ENCODE measurements around the gene GULP1. TPM values are rescaled to one million over a fixed set of nuclear protein-coding genes. Genes with fewer than 3 reads are reported as not detected.
"Not testable (repeated sequence)": the region's sequence is repeated elsewhere in the genome, so short reads cannot be mapped to it uniquely, and the experiment has no call there.

Gene GULP1
- total and polyA plus RNA-seq, 4 donors: 25.3 to 78.2 (median 48.2) TPM

DNA sequence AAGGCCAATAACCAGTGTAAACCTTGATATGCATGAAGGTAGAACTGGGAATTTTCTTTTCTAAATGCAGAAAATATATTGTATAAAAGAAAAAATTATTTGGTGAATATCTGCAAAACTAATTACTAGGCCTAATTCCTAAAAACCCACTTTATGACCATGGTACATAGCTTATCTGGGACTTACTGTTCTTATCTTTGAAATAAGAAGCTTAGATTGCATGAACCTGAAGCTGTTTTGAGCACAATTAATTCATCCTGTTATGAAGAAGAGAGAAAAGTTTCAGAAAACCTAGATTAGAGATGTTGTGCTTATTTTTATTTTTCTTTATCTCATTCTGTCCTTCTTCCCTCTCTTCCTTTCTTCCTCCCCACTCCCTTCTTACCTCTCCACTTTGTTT lies 235.0 kb downstream of the GULP1 start:
- Histone ChIP-seq H3K9me3 (ENCODE audit: control insufficient read depth, insufficient read depth, low read length) (no peaks in the 10 kb centered on the region), H3K36me3 (ENCODE audit: control insufficient read depth, insufficient read depth, low read length) (no peaks in the 10 kb centered on the region), H3K27me3 (ENCODE audit: control insufficient read depth, insufficient read depth, low read length) (no peaks in the 10 kb centered on the region), H3K4me1 (ENCODE audit: control insufficient read depth, insufficient read depth, low read length) (no peaks in the 10 kb centered on the region), H3K27ac (ENCODE audit: low read depth, low read length) (peak overlapping the region; percentile 58), H3K4me3 (ENCODE audit: low read depth, low read length) (no peak overlapping the region)
- no peak for DNase-seq (ENCODE audit: low read depth in 4 of 6, low spot score in 6 of 6)

DNA sequence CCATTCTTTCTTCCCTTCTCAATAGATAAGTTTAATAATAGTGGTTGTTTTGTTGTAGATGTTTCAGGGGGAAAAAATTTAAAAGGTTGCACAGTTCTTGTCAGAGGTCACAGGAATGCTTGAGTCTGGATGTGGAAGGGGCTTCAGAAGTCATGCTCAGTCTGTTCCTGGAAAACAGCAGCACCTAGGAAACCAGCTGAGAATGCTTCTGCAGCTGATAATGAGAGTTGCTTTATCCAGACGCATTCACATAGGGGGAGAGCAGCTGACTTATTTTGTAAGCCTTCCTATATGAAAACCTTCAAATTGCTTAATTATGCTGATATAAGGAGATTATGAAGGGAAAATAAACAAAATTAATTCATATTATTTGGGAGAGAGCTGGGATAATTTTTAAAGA lies 235.5 kb downstream of the GULP1 start:
- no CpG with 5 or more reads among the region's 1 CpG for WGBS (ENCODE audit: insufficient coverage)
- Histone ChIP-seq H3K9me3 (ENCODE audit: control insufficient read depth, insufficient read depth, low read length) (no peaks in the 10 kb centered on the region), H3K27me3 (ENCODE audit: control insufficient read depth, insufficient read depth, low read length) (no peaks in the 10 kb centered on the region), H3K36me3 (ENCODE audit: control insufficient read depth, insufficient read depth, low read length) (no peaks in the 10 kb centered on the region), H3K4me3 (ENCODE audit: low read depth, low read length) (no peak overlapping the region), H3K27ac (ENCODE audit: low read depth, low read length) (peak overlapping the region; percentile 58), H3K4me1 (ENCODE audit: control insufficient read depth, insufficient read depth, low read length) (no peaks in the 10 kb centered on the region)
- peak; percentile 19 to 83 (median 38) for DNase-seq (ENCODE audit: low read depth in 4 of 6, low spot score in 6 of 6)

DNA sequence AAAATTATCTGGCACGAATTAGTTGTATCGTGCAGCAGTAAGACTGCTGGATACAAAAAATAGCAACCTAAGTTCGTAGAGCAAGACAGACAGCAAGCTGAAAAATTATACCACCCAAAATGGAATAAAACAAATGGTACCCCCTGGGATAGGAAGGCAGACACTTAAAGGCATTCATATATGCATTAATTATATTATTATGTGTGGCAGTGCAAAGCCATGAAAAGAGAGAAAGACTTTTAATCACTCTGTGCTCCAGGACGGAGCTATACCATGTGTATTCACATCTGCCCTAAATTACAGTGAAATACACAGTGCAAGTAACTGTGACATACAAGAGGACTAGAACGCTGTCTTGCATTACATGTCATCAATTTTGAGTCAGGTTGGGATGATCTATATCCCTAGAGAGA lies 235.9 kb downstream of the GULP1 start:
- no peaks in the 10 kb centered on the region for H3K36me3 ChIP-seq (ENCODE audit: control insufficient read depth, insufficient read depth, low read length)
- DNase-seq (ENCODE audit: low read depth in 4 of 6, low spot score in 6 of 6): no peak
- H3K27me3 ChIP-seq (ENCODE audit: control insufficient read depth, insufficient read depth, low read length): no peaks in the 10 kb centered on the region
- H3K9me3 ChIP-seq (ENCODE audit: control insufficient read depth, insufficient read depth, low read length): no peaks in the 10 kb centered on the region
- H3K27ac ChIP-seq (ENCODE audit: low read depth, low read length): peak overlapping the region; percentile 58
- H3K4me3 ChIP-seq (ENCODE audit: low read depth, low read length): no peak overlapping the region
- no CpG with 5 or more reads among the region's 5 CpGs for WGBS (ENCODE audit: insufficient coverage)
- H3K4me1 ChIP-seq (ENCODE audit: control insufficient read depth, insufficient read depth, low read length): no peaks in the 10 kb centered on the region

DNA sequence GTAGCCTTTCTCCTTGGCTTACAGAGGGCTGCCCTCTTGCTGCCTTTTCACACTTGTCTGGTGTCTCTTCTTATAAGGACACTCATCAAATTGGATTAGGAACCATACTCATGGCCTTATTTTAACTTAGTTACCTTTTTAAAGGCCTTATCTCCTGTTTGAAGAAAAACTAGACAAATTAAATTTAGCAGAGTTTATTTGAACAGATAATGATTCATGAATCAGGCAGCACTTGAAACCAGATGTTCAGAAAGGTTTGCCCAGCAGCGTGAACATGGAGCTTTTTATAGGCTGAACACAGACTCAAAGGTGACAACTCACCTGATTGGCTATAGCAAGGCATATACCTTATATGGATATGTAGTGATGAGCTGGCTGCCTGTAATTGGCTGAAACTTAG lies 238.0 kb downstream of the GULP1 start:
- no peaks in the 10 kb centered on the region for H3K27me3 ChIP-seq (ENCODE audit: control insufficient read depth, insufficient read depth, low read length)
- no peak for DNase-seq (ENCODE audit: low read depth in 4 of 6, low spot score in 6 of 6)
- no peak overlapping the region for H3K4me3 ChIP-seq (ENCODE audit: low read depth, low read length)
- H3K4me1 ChIP-seq (ENCODE audit: control insufficient read depth, insufficient read depth, low read length): no peaks in the 10 kb centered on the region
- no peaks in the 10 kb centered on the region for H3K36me3 ChIP-seq (ENCODE audit: control insufficient read depth, insufficient read depth, low read length)
- 100% methylated on average over 1 of the region's 1 CpG for WGBS (ENCODE audit: insufficient coverage)
- H3K27ac ChIP-seq (ENCODE audit: low read depth, low read length): no peak overlapping the region
- no peaks in the 10 kb centered on the region for H3K9me3 ChIP-seq (ENCODE audit: control insufficient read depth, insufficient read depth, low read length)

DNA sequence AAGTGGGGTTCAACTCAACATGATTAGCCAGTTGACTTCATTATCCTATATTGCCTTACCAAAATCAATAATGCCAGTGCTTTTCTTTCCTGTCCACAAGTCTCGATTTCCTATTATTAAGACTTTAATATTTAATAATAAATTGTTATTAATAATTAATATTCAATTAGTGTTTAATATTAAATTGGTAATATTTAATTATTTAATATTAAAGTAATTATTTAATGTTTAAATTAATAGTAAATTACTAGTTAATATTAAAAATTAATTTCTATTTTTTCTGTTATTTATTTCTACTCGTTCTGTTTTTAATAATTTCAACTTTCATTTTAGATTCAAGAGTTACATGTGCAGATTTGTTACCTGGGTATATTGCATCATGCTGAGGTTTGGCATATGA lies 243.2 kb downstream of the GULP1 start:
- no peak overlapping the region for H3K27ac ChIP-seq (ENCODE audit: low read depth, low read length)
- no peaks in the 10 kb centered on the region for H3K36me3 ChIP-seq (ENCODE audit: control insufficient read depth, insufficient read depth, low read length)
- no peak overlapping the region for H3K4me3 ChIP-seq (ENCODE audit: low read depth, low read length)
- H3K9me3 ChIP-seq (ENCODE audit: control insufficient read depth, insufficient read depth, low read length): no peaks in the 10 kb centered on the region
- DNase-seq (ENCODE audit: low read depth in 4 of 6, low spot score in 6 of 6): no peak
- H3K27me3 ChIP-seq (ENCODE audit: control insufficient read depth, insufficient read depth, low read length): no peaks in the 10 kb centered on the region
- no CpG with 5 or more reads among the region's 2 CpGs for WGBS (ENCODE audit: insufficient coverage)
- no peaks in the 10 kb centered on the region for H3K4me1 ChIP-seq (ENCODE audit: control insufficient read depth, insufficient read depth, low read length)

DNA sequence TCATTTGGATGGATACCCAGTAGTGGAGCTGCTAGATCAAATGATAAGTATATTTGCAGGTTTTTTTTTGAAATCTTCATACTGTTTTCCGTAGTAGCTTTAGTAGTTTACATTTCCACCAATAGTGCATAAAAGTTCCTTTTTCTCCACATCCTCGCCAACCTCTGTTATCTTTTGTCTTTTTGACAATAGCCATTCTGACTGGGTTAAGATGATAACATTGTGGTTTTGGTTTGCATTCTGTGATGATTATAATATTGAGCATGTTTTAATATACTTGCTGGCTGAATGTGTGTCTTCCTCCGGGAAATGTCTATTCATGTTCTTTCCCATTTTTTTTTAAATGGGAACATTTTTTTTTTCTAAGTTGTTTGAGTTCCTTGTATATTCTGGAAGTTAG lies 260.0 kb downstream of the GULP1 start:
- no peaks in the 10 kb centered on the region for H3K27me3 ChIP-seq (ENCODE audit: control insufficient read depth, insufficient read depth, low read length)
- no peak for DNase-seq (ENCODE audit: low read depth in 4 of 6, low spot score in 6 of 6)

DNA sequence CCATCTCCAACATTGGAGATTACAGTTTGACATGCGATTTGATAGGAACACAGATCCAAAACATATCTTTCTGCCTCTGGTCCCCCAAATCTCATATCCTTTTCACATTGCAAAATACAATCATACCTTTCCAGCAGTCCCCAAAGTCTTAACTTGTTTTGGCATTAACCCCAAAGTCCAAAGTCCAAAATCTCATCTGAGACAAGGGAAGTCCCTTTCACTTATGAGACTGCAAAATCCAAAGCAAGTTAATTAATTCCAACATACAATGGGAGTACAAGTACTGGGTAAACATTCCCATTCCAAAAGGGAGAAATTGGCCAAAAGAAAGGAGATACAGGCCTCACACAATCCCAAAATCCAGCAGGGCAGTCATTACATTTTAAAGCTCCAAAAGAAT lies 265.4 kb downstream of the GULP1 start:
- Histone ChIP-seq H3K27me3 (ENCODE audit: control insufficient read depth, insufficient read depth, low read length) (no peaks in the 10 kb centered on the region), H3K9me3 (ENCODE audit: control insufficient read depth, insufficient read depth, low read length) (no peaks in the 10 kb centered on the region), H3K4me1 (ENCODE audit: control insufficient read depth, insufficient read depth, low read length) (no peaks in the 10 kb centered on the region), H3K36me3 (ENCODE audit: control insufficient read depth, insufficient read depth, low read length) (no peaks in the 10 kb centered on the region), H3K4me3 (ENCODE audit: low read depth, low read length) (no peak overlapping the region), H3K27ac (ENCODE audit: low read depth, low read length) (no peak overlapping the region)
- no peak for DNase-seq (ENCODE audit: low read depth in 4 of 6, low spot score in 6 of 6)
- WGBS (ENCODE audit: insufficient coverage): 100% methylated on average over 1 of the region's 1 CpG

More for the DNA sequence above, 260.0 kb downstream of the GULP1 start:
- Histone ChIP-seq H3K36me3 (ENCODE audit: control insufficient read depth, insufficient read depth, low read length) (no peaks in the 10 kb centered on the region), H3K4me3 (ENCODE audit: low read depth, low read length) (no peak overlapping the region), H3K4me1 (ENCODE audit: control insufficient read depth, insufficient read depth, low read length) (no peaks in the 10 kb centered on the region), H3K9me3 (ENCODE audit: control insufficient read depth, insufficient read depth, low read length) (no peaks in the 10 kb centered on the region), H3K27ac (ENCODE audit: low read depth, low read length) (no peak overlapping the region)
- no CpG with 5 or more reads among the region's 3 CpGs for WGBS (ENCODE audit: insufficient coverage)

DNA sequence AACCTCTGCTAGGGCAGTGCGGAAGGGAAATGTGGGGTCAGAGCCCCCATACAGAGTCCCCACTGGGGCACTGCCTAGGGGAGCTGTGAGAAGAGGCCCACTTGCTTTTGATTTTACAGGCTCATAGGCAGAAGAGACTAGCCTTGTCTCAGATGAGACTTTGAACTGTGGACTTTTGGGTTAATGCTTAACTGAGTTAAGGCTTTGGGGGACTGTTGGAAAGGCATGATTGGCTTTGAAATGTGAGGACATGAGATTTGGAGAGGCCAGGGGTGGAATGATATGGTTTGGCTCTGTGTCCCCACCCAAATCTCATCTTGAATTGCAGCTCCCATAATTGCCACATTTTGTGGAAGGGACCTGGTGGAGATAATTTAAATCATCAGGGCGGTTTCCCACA lies 267.8 kb downstream of the GULP1 start:
- WGBS (ENCODE audit: insufficient coverage): 90% methylated on average over 2 of the region's 2 CpGs
- H3K4me1 ChIP-seq (ENCODE audit: control insufficient read depth, insufficient read depth, low read length); H3K27me3 ChIP-seq (ENCODE audit: control insufficient read depth, insufficient read depth, low read length); H3K36me3 ChIP-seq (ENCODE audit: control insufficient read depth, insufficient read depth, low read length); DNase-seq (ENCODE audit: low read depth in 4 of 6, low spot score in 6 of 6); H3K4me3 ChIP-seq (ENCODE audit: low read depth, low read length); H3K9me3 ChIP-seq (ENCODE audit: control insufficient read depth, insufficient read depth, low read length); H3K27ac ChIP-seq (ENCODE audit: low read depth, low read length): not testable (repeated sequence)

DNA sequence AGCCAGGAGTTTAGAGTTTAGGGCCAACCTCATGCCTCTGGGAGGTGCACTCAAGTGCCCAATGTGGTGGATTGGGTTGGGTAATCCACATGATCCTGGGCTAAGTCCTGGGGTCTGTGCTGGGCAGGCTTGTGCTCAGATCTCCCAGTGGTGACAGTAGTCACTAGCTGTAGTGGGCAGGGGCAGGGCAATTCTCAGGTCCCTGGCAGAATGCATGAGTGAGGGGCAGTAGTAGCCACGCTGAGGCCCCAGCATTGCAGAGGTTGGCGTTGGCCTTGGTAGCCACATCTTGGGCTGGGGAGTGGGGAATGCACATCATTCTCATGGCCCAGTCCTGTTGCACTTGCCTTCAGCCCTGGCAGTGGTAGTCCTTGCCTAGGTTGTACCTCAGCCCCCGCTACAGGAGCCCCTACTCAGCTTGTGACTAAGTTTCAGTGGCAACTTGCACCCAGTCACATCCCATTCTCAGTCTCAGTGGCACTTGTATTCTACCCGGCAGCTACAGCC lies 269.9 kb downstream of the GULP1 start:
- Histone ChIP-seq H3K4me3 (ENCODE audit: low read depth, low read length) (no peak overlapping the region), H3K27me3 (ENCODE audit: control insufficient read depth, insufficient read depth, low read length) (no peaks in the 10 kb centered on the region), H3K27ac (ENCODE audit: low read depth, low read length) (no peak overlapping the region), H3K4me1 (ENCODE audit: control insufficient read depth, insufficient read depth, low read length) (no peaks in the 10 kb centered on the region), H3K9me3 (ENCODE audit: control insufficient read depth, insufficient read depth, low read length) (no peaks in the 10 kb centered on the region), H3K36me3 (ENCODE audit: control insufficient read depth, insufficient read depth, low read length) (no peaks in the 10 kb centered on the region)
- DNase-seq (ENCODE audit: low read depth in 4 of 6, low spot score in 6 of 6): no peak
- 100% methylated on average over 4 of the region's 4 CpGs for WGBS (ENCODE audit: insufficient coverage)

DNA sequence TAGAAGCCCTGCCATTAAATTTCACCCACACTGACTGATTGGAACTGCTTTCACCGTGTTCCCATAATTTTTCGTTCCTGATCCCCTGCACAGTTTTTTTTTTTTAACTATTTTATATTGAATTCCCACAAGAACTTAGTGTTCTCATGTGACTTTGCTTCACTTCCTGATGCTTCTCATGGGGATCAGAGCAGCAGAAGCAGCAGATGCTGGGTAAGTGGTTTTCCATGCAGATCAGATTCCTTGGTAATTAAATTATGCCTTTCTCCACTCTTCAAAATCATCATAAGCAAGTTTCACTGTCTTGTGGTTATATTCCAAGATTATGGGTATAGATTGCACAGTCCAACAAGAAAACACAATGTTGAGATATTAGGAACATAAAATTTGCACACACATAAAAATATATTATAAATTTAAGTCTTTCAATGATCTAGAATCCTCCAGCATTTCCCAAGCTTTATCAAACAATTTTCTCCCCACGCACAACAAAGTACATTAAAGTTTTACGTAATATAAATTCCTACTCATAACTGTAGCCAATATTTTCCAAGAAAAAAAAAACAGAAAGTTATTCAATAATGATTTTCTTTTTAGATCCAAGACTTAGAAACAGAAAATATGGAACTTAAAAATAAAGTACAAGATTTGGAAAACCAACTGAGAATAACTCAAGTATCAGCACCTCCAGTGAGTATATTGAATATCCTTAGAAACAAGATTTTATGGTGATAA lies 277.9 kb downstream of the GULP1 start:
- no peaks in the 10 kb centered on the region for H3K9me3 ChIP-seq (ENCODE audit: control insufficient read depth, insufficient read depth, low read length)
- DNase-seq (ENCODE audit: low read depth in 4 of 6, low spot score in 6 of 6): peak in 1 of 6 donors; percentile 31
- no peak overlapping the region for H3K4me3 ChIP-seq (ENCODE audit: low read depth, low read length)
- 100% methylated on average over 2 of the region's 4 CpGs for WGBS (ENCODE audit: insufficient coverage)
- no peaks in the 10 kb centered on the region for H3K4me1 ChIP-seq (ENCODE audit: control insufficient read depth, insufficient read depth, low read length)
- no peaks in the 10 kb centered on the region for H3K27me3 ChIP-seq (ENCODE audit: control insufficient read depth, insufficient read depth, low read length)
- no peak overlapping the region for H3K27ac ChIP-seq (ENCODE audit: low read depth, low read length)
- no peaks in the 10 kb centered on the region for H3K36me3 ChIP-seq (ENCODE audit: control insufficient read depth, insufficient read depth, low read length)

Data from spinal cord (tissue), 10 donors.